HFFc6 (cell line): ENCODE data around the gene SELENOO. TPM values are rescaled to one million over a fixed set of nuclear protein-coding genes. Genes with fewer than 3 reads are reported as not detected.

Experiments
- DNase-seq: peaks from one replicate; pipeline ENCODE4 v3.0.0-alpha.2; 2018
- H3K27ac Mint-ChIP-seq: 2 replicates; pipeline ENCODE4 v1.8.0; 2020; ENCODE audit warnings: mild to moderate bottlenecking, mixed read lengths
- H3K27me3 Mint-ChIP-seq: 2 replicates; pipeline ENCODE4 v1.8.0; 2021; ENCODE audit warnings: mild to moderate bottlenecking, moderate library complexity, mixed read lengths; ENCODE audit not compliant: insufficient read depth
- H3K36me3 Mint-ChIP-seq: 2 replicates; pipeline ENCODE4 v1.8.0; 2021; ENCODE audit warnings: low read depth, mixed read lengths
- H3K4me1 Mint-ChIP-seq: 2 replicates; pipeline ENCODE4 v1.8.0; 2020; ENCODE audit warnings: low read depth, mixed read lengths
- H3K4me3 Mint-ChIP-seq: 2 replicates; pipeline ENCODE4 v1.8.0; 2020; ENCODE audit warnings: mild to moderate bottlenecking, moderate library complexity, mixed read lengths
- H3K9me3 Mint-ChIP-seq: 2 replicates; pipeline ENCODE4 v1.8.0; 2020; ENCODE audit warnings: mild to moderate bottlenecking, mixed read lengths
- CTCF ChIP-seq: fragments of 200-600 bp; sonication (generic); IDR thresholded peaks from 2 replicates; pipeline ENCODE4 v1.5.0; 2021; ENCODE audit warnings: antibody characterized with exemption, mild to moderate bottlenecking
- total RNA-seq, 6 experiments: library from RNA; stranded (reverse); fragmentation: NEBNext Ultra II Directional; extraction: Animal tissue kit (Norgen Biotek cat#: 25700); gene quantifications; 2 replicates in 1 of 6; 3 replicates in 5 of 6; pipeline ENCODE4 v1.2.3, GENCODE V29; 2021

SELENOO gene
- total RNA-seq, 6 experiments from 2014 or later = 14.4 to 18.0 (median 16.0) TPM

- no peak for TF ChIP-seq CTCF
- Mint-ChIP-seq H3K27ac (no peak overlapping the region), H3K4me3 (no peak overlapping the region), H3K36me3 (no peaks in the 10 kb centered on the region), H3K4me1 (no peaks in the 10 kb centered on the region), H3K27me3 (peaks cover 19% of the 10 kb centered on the region), H3K9me3 (no peaks in the 10 kb centered on the region)
- no peak for DNase-seq
Observed at GRCh38 chr22:50175191-50175461, 25.7 kb upstream of the SELENOO start.

DNA sequence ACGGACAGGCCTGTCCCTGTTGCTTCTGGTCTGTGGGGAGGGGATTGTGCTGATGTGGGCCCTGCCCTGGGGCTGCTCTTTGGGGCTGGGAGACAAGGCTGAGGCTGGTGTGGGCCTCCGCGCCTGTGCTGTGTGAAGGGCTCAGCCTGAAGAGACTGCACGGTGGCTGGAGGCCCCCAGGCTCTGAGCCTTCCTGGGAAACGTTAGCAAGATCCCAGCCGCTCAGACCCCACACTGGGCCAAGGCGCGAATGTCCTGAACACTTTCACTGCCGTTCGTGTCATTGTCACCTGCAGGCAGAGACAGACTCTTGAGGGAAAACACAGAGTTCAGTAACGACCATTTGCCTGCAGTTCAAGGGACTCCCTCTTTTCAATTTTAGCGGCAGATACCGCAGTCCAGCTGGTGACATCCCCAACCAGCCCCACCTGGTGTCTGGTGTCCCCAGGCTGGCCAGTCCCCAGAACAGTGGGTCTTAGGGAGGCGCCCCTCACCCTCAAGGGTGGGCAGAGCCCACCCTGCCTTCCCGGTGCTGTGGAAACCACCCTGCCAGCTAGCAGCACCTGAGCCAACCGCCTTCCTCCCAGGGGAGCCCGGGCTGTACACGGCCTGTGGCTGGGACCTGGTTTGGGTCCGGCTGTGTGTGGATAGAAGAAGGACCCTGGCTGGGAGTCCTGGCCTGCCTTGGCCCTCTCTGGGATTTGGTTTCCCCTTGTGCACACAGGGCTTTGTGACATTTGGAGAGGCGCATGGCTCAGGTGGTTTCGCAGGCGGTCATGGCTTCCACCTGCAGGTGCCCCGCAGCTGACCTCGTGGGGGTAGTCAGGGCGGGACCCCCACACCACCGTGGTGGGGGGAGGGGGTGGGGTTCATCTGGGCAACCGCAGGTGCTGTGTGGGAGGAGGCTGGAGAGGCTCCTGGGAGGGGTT, 24.6 kb upstream of the SELENOO start:
- TF ChIP-seq CTCF = no peak
- DNase-seq = no peak
- Mint-ChIP-seq H3K27me3 (peaks cover 17% of the 10 kb centered on the region), H3K9me3 (no peaks in the 10 kb centered on the region), H3K4me3 (no peak overlapping the region), H3K4me1 (no peaks in the 10 kb centered on the region), H3K27ac (no peak overlapping the region), H3K36me3 (no peaks in the 10 kb centered on the region)

DNA sequence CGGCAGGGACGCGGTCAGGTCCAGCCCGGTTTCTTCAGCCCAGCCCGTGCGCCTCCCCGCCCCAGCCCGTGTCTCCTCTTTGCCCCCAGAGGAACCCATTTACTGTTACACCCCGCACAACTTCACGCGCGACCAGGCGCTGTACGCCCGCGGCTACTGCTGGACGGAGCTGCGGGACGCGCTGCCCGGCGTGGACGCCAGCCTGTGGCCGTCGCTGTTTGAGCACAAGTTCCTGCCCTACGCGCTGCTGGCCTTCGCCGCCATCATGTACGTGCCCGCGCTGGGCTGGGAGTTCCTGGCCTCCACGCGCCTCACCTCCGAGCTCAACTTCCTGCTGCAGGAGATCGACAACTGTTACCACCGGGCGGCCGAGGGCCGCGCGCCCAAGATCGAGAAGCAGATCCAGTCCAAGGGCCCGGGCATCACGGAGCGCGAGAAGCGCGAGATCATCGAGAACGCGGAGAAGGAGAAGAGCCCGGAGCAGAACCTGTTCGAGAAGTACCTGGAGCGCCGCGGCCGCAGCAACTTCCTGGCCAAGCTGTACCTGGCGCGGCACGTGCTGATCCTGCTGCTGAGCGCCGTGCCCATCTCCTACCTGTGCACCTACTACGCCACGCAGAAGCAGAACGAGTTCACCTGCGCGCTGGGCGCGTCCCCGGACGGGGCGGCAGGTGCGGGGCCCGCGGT, 23.8 kb upstream of the SELENOO start:
- DNase-seq = no peak
- H3K27me3 Mint-ChIP-seq = peaks cover 14% of the 10 kb centered on the region
- no peak overlapping the region for H3K27ac Mint-ChIP-seq
- H3K36me3 Mint-ChIP-seq = no peaks in the 10 kb centered on the region
- TF ChIP-seq CTCF = no peak
- no peaks in the 10 kb centered on the region for H3K9me3 Mint-ChIP-seq
- no peaks in the 10 kb centered on the region for H3K4me1 Mint-ChIP-seq
- H3K4me3 Mint-ChIP-seq = no peak overlapping the region

DNA sequence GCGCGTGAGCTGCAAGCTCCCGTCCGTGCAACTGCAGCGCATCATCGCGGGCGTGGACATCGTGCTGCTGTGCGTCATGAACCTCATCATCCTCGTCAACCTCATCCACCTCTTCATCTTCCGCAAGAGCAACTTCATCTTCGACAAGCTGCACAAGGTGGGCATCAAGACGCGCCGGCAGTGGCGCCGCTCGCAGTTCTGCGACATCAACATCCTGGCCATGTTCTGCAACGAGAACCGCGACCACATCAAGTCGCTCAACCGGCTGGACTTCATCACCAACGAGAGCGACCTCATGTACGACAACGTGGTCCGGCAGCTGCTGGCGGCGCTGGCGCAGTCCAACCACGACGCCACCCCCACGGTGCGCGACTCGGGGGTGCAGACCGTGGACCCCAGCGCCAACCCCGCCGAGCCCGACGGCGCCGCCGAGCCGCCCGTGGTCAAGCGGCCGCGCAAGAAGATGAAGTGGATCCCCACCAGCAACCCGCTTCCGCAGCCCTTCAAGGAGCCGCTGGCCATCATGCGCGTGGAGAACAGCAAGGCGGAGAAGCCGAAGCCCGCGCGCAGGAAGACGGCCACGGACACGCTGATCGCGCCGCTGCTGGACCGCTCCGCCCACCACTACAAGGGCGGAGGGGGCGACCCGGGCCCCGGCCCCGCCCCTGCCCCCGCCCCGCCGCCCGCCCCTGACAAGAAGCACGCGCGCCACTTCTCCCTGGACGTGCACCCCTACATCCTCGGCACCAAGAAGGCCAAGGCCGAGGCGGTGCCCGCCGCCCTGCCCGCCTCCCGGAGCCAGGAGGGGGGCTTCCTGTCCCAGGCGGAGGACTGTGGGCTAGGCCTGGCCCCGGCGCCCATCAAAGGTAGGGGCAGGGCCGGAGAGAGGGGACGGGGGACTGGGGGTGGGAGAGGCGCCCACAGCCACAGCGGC, 23.0 kb upstream of the SELENOO start:
- H3K27me3 Mint-ChIP-seq = peaks cover 8% of the 10 kb centered on the region

More for the DNA sequence above, 23.0 kb upstream of the SELENOO start:
- TF ChIP-seq CTCF = no peak
- H3K36me3 Mint-ChIP-seq = no peaks in the 10 kb centered on the region
- H3K27ac Mint-ChIP-seq = no peak overlapping the region
- H3K4me1 Mint-ChIP-seq = no peaks in the 10 kb centered on the region
- DNase-seq = no peak
- H3K4me3 Mint-ChIP-seq = no peak overlapping the region
- no peaks in the 10 kb centered on the region for H3K9me3 Mint-ChIP-seq
